ENCODE results near the gene BCAS1.
"Not testable (repeated sequence)": the region's sequence is repeated elsewhere in the genome, so short reads cannot be mapped to it uniquely, and the experiment has no call there.

The BCAS1 gene

GRCh38 chr20:53939572-53940359 is 130.6 kb downstream of the BCAS1 start:
- DNase-seq: peak; percentile 82 to 87

GRCh38 chr20:53939190-53939571 is 131.2 kb downstream of the BCAS1 start:
- no peak for DNase-seq

- DNase-seq: no peak
Measured at GRCh38 chr20:53938739-53939138, 131.7 kb downstream of the BCAS1 start.

GRCh38 chr20:53937929-53938367 is 132.4 kb downstream of the BCAS1 start:
- no peak for DNase-seq

GRCh38 chr20:53937339-53937741 is 133.1 kb downstream of the BCAS1 start:
- DNase-seq: no peak

GRCh38 chr20:53935344-53936084 is 134.9 kb downstream of the BCAS1 start:
- no peak for DNase-seq

- no peak for DNase-seq
Measured at GRCh38 chr20:53934421-53935343, 135.7 kb downstream of the BCAS1 start.

- DNase-seq: no peak
Measured at GRCh38 chr20:53933232-53933846, 137.1 kb downstream of the BCAS1 start.

- not testable (repeated sequence) for DNase-seq
Measured at GRCh38 chr20:53932655-53933192, 137.7 kb downstream of the BCAS1 start.

GRCh38 chr20:53931597-53931996 is 138.8 kb downstream of the BCAS1 start:
- no peak for DNase-seq

GRCh38 chr20:53930651-53931504 is 139.5 kb downstream of the BCAS1 start:
- DNase-seq: no peak

- no peak for DNase-seq
Measured at GRCh38 chr20:53929974-53930650, 140.3 kb downstream of the BCAS1 start.

- no peak for DNase-seq
Measured at GRCh38 chr20:53929399-53929798, 141.0 kb downstream of the BCAS1 start.

- no peak for DNase-seq
Measured at GRCh38 chr20:53927990-53928389, 142.4 kb downstream of the BCAS1 start.

- peak; percentile 34 to 49 for DNase-seq
Measured at GRCh38 chr20:53926428-53927028, 143.9 kb downstream of the BCAS1 start.

GRCh38 chr20:53925651-53926401 is 144.6 kb downstream of the BCAS1 start:
- no peak for DNase-seq

- DNase-seq: no peak
Measured at GRCh38 chr20:53923566-53924369, 146.6 kb downstream of the BCAS1 start.

- no peak for DNase-seq
Measured at GRCh38 chr20:53922901-53923314, 147.5 kb downstream of the BCAS1 start.
